OCI-LY3 (cell line): ENCODE results near the gene ELF2.

Source experiments
- H2AFZ ChIP-seq: fragments of 200-600, 300-600 bp; shearing (Covaris generic); 2 replicates; pipeline ENCODE4 v1.6.0; 2014; ENCODE audit warnings: antibody characterized with exemption, low read depth, low read length
- H3K27ac ChIP-seq: fragments of 200-600, 300-600 bp; sonication (generic); 2 replicates; pipeline ENCODE4 v1.5.1; 2014; ENCODE audit warnings: mild to moderate bottlenecking, low read length, moderate library complexity, mixed read lengths
- H3K27me3 ChIP-seq: fragments of 200-600, 300-600 bp; sonication (generic); 2 replicates; pipeline ENCODE4 v1.6.1; 2014; ENCODE audit warnings: low read depth, low read length, mixed read lengths
- H3K36me3 ChIP-seq: fragments of 200-600, 300-600 bp; sonication (generic); replicated peaks from 2 replicates; pipeline ENCODE3; 2014; ENCODE audit warnings: low read depth, low read length, mixed read lengths
- H3K4me1 ChIP-seq: fragments of 300-600, 200-600 bp; sonication (generic); 2 replicates; pipeline ENCODE4 v1.6.1; 2014; ENCODE audit warnings: low read length, mixed read lengths
- H3K4me2 ChIP-seq: fragments of 200-600, 300-600 bp; sonication (generic); 2 replicates; pipeline ENCODE4 v1.6.1; 2014; ENCODE audit warnings: low read length, mixed read lengths
- H3K4me3 ChIP-seq: fragments of 300-600, 200-600 bp; sonication (generic); 2 replicates; pipeline ENCODE4 v1.5.1; 2014; ENCODE audit warnings: antibody characterized with exemption, mild to moderate bottlenecking, low read length, moderate library complexity
- H3K79me2 ChIP-seq: fragments of 300-600, 200-600 bp; shearing (Covaris generic); 2 replicates; pipeline ENCODE4 v1.6.1; 2014; ENCODE audit warnings: mild to moderate bottlenecking, low read length, mixed read lengths
- H3K9ac ChIP-seq: fragments of 300-600, 200-600 bp; shearing (Covaris generic); 2 replicates; pipeline ENCODE4 v1.6.0; 2014; ENCODE audit warnings: mild to moderate bottlenecking, low read length, moderate library complexity
- H3K9me3 ChIP-seq: fragments of 200-600, 300-600 bp; shearing (Covaris generic); 2 replicates; pipeline ENCODE4 v1.6.1; 2014; ENCODE audit warnings: low read length, mixed read lengths; ENCODE audit not compliant: insufficient read depth
- H4K20me1 ChIP-seq: fragments of 200-600, 300-600 bp; sonication (generic); 2 replicates; pipeline ENCODE4 v1.6.1; 2016; ENCODE audit warnings: low read length, mixed read lengths; ENCODE audit not compliant: insufficient read depth
- EZH2phosphoT487 ChIP-seq: fragments of 200-600 bp; shearing (Covaris generic); IDR thresholded peaks from 2 replicates; pipeline ENCODE4 v1.6.1; 2018; ENCODE audit warnings: antibody characterized with exemption, mixed run types, low read depth
- TF ChIP-seq, protein P1 (sequence below): fragments of 200-600, 300-600 bp; sonication (generic); IDR thresholded peaks from 2 replicates; pipeline ENCODE4 v1.5.1; 2014; ENCODE audit warnings: antibody characterized with exemption, low read length, low read depth

Gene ELF2

DNA sequence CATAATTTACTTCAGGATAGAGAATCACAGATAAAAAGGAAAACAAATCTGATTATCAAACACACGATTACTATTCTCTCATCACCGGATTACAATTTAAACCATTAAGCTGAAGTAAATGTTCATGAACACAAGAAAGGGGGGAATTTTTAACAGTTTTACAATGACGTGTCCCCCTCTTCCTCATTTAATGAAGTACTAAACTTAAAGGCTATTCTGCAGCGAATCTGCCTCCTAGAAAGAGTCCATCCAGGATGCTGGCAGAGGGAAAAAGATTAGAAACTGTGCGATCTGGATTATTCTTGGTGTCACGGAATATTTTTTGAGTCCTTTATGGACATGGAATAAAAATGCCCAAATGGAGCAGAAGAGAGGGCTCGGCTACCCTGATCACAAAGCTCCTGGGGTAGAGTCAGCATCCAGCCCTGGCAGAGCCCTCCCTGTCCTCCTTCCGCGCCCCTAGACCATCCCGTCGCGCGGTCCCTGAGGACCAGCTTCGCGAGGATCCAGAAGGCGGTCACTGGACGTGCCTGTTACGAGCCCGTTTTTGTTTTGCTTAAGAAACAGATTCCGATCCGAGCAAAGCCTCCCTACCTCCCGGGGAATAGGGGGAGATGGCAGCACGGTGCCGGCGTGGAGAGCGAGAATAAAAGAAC is 1.2 kb downstream of the ELF2 start:
- Histone ChIP-seq H3K9me3 (no peaks in the 10 kb centered on the region), H3K4me1 (peaks cover 25% of the 10 kb centered on the region), H3K27ac (peak overlapping the region; percentile 69), H4K20me1 (peaks cover 32% of the 10 kb centered on the region), H3K79me2 (peaks cover 50% of the 10 kb centered on the region), H3K27me3 (no peaks in the 10 kb centered on the region), H3K9ac (peak overlapping the region; percentile 71), H3K36me3 (no peaks in the 10 kb centered on the region), H3K4me2 (peak overlapping the region; percentile 67), H2AFZ (no peak overlapping the region), H3K4me3 (peak overlapping the region; percentile 78)
- TF ChIP-seq, protein P1, sequence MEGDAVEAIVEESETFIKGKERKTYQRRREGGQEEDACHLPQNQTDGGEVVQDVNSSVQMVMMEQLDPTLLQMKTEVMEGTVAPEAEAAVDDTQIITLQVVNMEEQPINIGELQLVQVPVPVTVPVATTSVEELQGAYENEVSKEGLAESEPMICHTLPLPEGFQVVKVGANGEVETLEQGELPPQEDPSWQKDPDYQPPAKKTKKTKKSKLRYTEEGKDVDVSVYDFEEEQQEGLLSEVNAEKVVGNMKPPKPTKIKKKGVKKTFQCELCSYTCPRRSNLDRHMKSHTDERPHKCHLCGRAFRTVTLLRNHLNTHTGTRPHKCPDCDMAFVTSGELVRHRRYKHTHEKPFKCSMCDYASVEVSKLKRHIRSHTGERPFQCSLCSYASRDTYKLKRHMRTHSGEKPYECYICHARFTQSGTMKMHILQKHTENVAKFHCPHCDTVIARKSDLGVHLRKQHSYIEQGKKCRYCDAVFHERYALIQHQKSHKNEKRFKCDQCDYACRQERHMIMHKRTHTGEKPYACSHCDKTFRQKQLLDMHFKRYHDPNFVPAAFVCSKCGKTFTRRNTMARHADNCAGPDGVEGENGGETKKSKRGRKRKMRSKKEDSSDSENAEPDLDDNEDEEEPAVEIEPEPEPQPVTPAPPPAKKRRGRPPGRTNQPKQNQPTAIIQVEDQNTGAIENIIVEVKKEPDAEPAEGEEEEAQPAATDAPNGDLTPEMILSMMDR, result no peak
- TF ChIP-seq EZH2phosphoT487, result no peak

DNA sequence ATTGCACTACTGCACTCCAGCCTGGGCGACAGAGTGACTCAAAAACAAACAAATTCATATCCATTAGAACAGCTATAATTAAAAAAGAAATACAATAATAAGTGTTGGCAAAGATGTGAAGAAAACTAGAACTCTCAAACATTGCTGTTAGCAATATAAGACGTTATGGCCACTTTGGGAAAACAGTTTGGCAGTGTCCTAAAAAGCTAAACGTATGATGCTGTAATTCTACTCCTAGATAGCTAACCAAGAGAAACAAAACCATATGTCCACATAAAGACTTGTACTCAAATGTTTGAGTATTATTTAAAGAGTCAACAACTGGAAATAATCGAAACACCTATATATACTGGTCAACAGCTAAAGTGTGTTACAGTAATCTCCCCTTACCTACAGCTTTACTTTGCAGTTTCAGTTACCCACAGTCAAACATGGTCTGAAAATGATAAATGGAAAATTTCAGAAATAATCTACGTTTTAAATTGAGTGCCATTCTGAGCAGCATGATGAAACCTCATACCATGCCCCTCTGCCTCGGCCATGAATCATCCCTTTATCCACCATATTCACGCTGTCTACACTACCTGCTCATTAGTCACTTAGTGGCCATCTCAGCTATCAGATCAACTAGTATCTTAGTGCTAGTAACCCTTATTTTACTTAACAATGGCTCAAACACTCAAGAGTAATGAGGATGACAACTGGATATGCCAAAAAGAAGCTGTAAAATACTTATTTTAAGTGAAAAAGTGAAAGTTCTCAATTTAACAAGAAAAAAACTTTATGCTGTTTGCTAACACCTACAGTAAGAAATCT is 4.9 kb downstream of the ELF2 start:
- Histone ChIP-seq H3K36me3 (no peaks in the 10 kb centered on the region), H3K79me2 (peaks cover 60% of the 10 kb centered on the region), H3K4me1 (peaks cover 30% of the 10 kb centered on the region), H3K9me3 (no peaks in the 10 kb centered on the region), H3K27me3 (no peaks in the 10 kb centered on the region), H3K9ac (no peak overlapping the region), H2AFZ (no peak overlapping the region), H4K20me1 (peaks cover 51% of the 10 kb centered on the region), H3K27ac (no peak overlapping the region), H3K4me3 (no peak overlapping the region), H3K4me2 (peak overlapping the region; percentile 3; the same call in 1 of the 2 replicates)
- no peak for TF ChIP-seq EZH2phosphoT487
- TF ChIP-seq, protein P1, result no peak

DNA sequence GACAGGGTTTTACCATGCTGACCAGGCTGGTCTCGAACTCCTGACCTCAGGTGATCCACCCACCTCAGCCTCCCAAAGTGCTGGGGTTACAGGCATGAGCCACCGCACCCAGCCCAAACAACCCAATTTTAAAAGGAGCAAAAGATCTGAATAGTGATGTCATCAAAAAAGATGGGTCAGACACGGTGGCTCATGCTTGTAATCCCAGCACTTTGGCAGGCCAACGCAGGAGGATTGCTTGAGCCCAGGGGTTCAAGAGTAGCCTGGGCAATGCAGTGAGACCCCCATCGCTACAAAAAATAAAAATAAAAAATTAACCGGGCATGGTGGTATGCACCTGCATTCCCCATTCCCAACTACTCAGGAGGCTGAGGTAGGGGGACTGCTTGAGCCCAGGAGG is 6.1 kb downstream of the ELF2 start:
- no peak overlapping the region for H2AFZ ChIP-seq
- H3K9ac ChIP-seq, result no peak overlapping the region
- no peak overlapping the region for H3K4me2 ChIP-seq
- H3K27ac ChIP-seq, result no peak overlapping the region
- H3K27me3 ChIP-seq, result no peaks in the 10 kb centered on the region
- TF ChIP-seq, protein P1, result no peak
- TF ChIP-seq EZH2phosphoT487, result no peak
- H3K36me3 ChIP-seq, result no peaks in the 10 kb centered on the region
- H3K4me3 ChIP-seq, result no peak overlapping the region
- peaks cover 51% of the 10 kb centered on the region for H4K20me1 ChIP-seq
- peaks cover 51% of the 10 kb centered on the region for H3K79me2 ChIP-seq
- peaks cover 30% of the 10 kb centered on the region for H3K4me1 ChIP-seq
- no peaks in the 10 kb centered on the region for H3K9me3 ChIP-seq

DNA sequence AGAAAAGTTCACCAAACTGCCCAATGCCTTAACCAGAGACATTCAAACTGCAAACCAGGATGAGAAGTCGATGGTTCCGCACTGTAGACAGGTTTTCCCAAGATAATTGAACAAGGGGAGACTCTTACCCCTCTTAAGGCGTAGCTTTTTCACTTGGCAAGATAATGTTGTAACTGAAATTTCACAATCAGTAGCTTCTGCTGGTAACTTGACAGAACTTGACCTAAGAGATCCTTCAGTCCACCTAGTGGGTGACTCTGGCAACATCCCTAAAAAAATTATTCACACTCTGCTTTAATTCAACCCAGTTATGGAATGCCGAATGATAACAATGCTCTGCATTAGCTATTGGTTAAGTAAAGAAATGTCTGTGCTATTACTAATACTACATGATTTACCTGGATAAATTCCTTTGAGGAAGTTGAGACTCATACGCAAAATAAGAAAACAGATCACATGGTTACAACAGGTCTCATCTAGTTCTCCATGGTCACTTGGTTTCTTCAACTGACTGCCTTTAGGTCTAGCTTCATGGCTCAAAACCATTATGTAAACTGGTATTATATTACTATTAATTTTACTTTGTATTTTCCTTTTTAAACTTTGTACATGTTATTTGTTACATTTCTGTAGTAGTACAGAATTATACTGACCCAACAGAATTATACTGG is 9.1 kb downstream of the ELF2 start:
- Histone ChIP-seq H3K4me1 (peaks cover 15% of the 10 kb centered on the region), H3K79me2 (peaks cover 33% of the 10 kb centered on the region), H3K27ac (no peak overlapping the region)

More for the DNA sequence above, 9.1 kb downstream of the ELF2 start:
- H4K20me1 ChIP-seq, result peaks cover 47% of the 10 kb centered on the region
- TF ChIP-seq, protein P1, result peak; percentile 60
- TF ChIP-seq EZH2phosphoT487, result no peak
- no peak overlapping the region for H3K4me2 ChIP-seq
- no peaks in the 10 kb centered on the region for H3K9me3 ChIP-seq
- H3K27me3 ChIP-seq, result no peaks in the 10 kb centered on the region
- H3K4me3 ChIP-seq, result no peak overlapping the region
- no peak overlapping the region for H3K9ac ChIP-seq
- no peak overlapping the region for H2AFZ ChIP-seq
- H3K36me3 ChIP-seq, result no peaks in the 10 kb centered on the region
